GM19467 (cell line): ENCODE measurements around the gene KCNQ1.

Experiments used
- ATAC-seq: cut with Tn5 transposase; IDR thresholded peaks from one replicate; pipeline ENCODE4 v1.9.1; 2021; ENCODE audit warnings: mild to moderate bottlenecking, moderate library complexity; ENCODE audit not compliant: unreplicated experiment

KCNQ1 gene

GRCh38 chr11:2564588-2565425, 120.0 kb downstream of the KCNQ1 start:
- no peak for ATAC-seq

GRCh38 chr11:2565447-2566222, 120.8 kb downstream of the KCNQ1 start:
- no peak for ATAC-seq

GRCh38 chr11:2566223-2567025, 121.6 kb downstream of the KCNQ1 start:
- no peak for ATAC-seq

GRCh38 chr11:2567026-2567671, 122.3 kb downstream of the KCNQ1 start:
- ATAC-seq: no peak

GRCh38 chr11:2569321-2569721, 124.5 kb downstream of the KCNQ1 start:
- no peak for ATAC-seq

GRCh38 chr11:2569731-2570210, 125.0 kb downstream of the KCNQ1 start:
- ATAC-seq: no peak

GRCh38 chr11:2570211-2570811, 125.5 kb downstream of the KCNQ1 start:
- no peak for ATAC-seq

GRCh38 chr11:2570841-2571597, 126.2 kb downstream of the KCNQ1 start:
- no peak for ATAC-seq

GRCh38 chr11:2571598-2572281, 126.9 kb downstream of the KCNQ1 start:
- ATAC-seq: no peak

- ATAC-seq: no peak
Measured at GRCh38 chr11:2572491-2573239, 127.9 kb downstream of the KCNQ1 start.

GRCh38 chr11:2573240-2574042, 128.6 kb downstream of the KCNQ1 start:
- ATAC-seq: no peak

- ATAC-seq: no peak
Measured at GRCh38 chr11:2574043-2574552, 129.3 kb downstream of the KCNQ1 start.

GRCh38 chr11:2574553-2575535, 130.0 kb downstream of the KCNQ1 start:
- ATAC-seq: no peak

GRCh38 chr11:2575591-2576051, 130.8 kb downstream of the KCNQ1 start:
- no peak for ATAC-seq

- ATAC-seq: no peak
Measured at GRCh38 chr11:2576111-2576510, 131.3 kb downstream of the KCNQ1 start.

GRCh38 chr11:2576549-2576948, 131.7 kb downstream of the KCNQ1 start:
- ATAC-seq: no peak
